Erythroblast (primary cell): ENCODE results near the gene FCRL6.

ENCODE experiments used
- DNase-seq, 2 experiments: peaks; one replicate each; lab custom pipeline; 2025; lab: John Stamatoyannopoulos, UW
- GATA1 ChIP-seq: IDR thresholded peaks from 2 replicates; pipeline ENCODE4 v1.6.1; 2011; ENCODE audit warnings: low read depth, mild to moderate bottlenecking, control low read depth, low read length, moderate library complexity
- POLR2A ChIP-seq: IDR thresholded peaks from 2 replicates; pipeline ENCODE4 v1.6.1; 2011; ENCODE audit warnings: mild to moderate bottlenecking, low read length

Gene FCRL6

GRCh38 chr1:159783724-159784123 is 18.4 kb upstream of the FCRL6 start:
- no peak for DNase-seq
- TF ChIP-seq POLR2A (no peak), GATA1 (no peak)

DNA sequence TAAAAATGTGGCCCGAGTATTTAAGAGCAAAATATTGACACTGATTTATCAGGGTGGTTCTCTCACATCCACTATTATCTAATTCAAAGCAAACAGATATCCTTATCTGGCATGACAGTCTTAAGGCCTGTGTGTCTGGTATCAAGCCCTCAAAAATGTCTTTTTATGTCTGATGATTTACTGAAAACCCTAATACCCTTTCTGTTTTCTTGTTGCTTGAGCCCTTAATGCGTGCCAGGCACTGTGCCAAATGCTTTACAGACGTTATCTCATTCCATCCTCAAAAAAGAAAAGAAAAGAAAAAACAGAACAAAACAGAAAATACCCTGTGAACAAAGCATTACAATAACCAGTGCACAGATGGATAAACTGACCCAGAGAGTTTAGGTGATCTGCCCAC is 15.7 kb upstream of the FCRL6 start:
- DNase-seq, result no peak
- TF ChIP-seq POLR2A (no peak), GATA1 (no peak)

DNA sequence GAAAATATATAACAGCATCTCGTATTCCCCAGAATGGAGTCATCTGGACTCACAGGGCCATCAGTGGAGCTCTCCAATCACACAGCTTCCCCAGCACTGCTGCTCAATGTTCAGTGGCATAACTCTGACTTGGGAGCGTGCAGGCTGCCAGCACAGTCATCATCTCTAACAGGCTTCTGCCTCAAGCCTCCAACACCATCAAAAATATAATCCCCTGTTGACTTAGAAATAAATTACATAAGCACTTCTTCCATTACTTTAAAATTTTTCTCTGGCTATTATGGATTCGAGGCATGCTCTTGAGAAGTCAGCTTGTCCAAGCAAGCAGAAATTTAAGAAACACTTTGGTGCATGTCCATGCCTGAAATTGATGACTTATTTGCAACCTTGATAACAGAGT is 15.2 kb upstream of the FCRL6 start:
- no peak for DNase-seq
- TF ChIP-seq GATA1 (no peak), POLR2A (no peak)

DNA sequence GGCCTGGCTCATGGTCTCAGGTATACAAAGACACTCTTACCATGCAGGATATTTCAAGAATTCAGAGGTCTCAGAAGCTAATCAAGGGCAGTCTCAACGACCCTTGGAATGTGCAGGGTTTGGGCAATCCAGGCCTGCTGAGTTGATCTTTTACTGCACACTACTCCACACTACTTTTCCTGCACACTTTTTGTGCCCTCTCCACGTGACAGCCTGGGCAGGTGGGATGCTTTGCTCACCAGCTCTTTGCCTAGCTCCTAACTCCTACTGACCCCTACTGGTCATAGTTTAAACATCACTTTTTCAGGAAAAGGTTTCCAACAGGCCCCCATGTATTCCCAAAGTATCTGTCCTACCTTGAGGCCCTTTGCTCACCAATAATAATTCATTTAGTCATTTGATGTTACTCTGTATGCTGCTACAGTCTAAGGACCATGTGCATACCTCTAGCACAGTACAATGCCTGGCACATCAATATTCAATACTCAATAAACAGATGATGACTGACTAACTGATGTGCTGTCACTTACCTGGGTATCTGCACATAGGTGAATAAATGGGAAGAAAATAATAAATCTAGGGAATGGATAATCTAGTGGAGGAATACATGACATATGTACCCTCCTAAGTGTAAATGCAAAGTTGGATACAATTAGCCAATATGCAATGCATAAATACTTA is 11.8 kb upstream of the FCRL6 start:
- TF ChIP-seq POLR2A (no peak), GATA1 (no peak)
- DNase-seq, result peak; percentile 12 to 39

GRCh38 chr1:159791031-159791430 is 11.1 kb upstream of the FCRL6 start:
- DNase-seq, result no peak
- TF ChIP-seq POLR2A (no peak), GATA1 (no peak)

DNA sequence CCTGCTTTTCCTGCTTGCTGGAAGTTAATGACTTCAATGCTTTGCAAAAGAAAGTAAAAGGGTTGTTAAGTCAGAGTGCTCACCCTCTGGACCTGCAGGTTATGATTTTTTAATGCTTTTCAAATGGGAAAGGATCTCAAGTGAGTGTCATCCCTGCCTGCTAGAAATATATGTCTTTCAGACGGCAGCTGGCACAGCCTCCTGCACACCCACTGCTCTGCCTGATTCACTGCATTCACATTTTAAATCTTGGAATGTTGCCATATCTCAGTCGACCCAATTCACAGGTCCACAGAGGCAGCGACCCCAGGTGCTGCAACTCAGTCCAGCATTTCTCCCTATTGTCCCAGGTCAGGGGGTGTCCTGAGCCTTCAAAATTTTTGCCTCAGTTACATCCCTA is 10.7 kb upstream of the FCRL6 start:
- DNase-seq, result no peak
- TF ChIP-seq POLR2A (no peak), GATA1 (no peak)

DNA sequence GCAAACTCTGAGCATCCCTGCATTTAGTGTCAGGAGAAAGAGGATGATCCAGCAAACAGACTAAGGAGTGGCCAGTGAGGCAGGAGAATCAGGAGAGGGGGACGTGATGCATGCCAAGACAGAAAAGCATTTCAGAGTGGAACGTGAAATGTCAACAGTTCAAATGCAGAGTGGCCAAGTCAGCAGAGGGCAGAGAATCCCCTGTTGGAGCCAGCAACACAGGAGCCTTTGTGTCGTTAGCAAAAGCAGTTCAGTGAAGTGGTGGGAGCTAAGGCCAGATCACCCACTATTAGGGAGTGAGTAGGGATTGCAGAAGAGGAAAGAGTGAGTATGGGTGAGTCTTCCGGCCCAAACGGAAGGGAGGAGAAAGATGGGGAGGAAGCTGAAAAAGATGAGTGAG is 6.6 kb upstream of the FCRL6 start:
- DNase-seq, result no peak
- TF ChIP-seq POLR2A (no peak), GATA1 (no peak)

DNA sequence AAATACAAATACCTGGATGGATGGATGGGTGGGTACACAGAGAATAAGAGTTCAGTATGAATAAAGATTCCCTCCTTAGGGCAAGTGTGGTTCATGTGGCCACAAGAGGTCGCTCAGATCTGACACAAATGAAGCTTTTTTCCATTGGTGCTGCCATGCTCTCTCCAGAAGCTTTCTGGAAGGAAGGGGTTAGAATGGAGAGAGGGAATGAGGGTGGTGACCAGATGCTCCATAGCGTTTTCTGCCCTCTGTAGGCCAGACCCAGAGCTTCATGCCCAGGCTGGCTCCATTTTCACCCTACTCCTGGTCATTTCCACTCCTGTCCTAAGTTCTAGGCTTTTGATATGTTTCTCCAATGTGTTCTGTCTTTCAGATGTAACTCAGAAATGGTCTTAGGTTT is 3.3 kb upstream of the FCRL6 start:
- no peak for TF ChIP-seq GATA1
- no peak for TF ChIP-seq POLR2A
- peak; percentile 57 to 73 for DNase-seq

DNA sequence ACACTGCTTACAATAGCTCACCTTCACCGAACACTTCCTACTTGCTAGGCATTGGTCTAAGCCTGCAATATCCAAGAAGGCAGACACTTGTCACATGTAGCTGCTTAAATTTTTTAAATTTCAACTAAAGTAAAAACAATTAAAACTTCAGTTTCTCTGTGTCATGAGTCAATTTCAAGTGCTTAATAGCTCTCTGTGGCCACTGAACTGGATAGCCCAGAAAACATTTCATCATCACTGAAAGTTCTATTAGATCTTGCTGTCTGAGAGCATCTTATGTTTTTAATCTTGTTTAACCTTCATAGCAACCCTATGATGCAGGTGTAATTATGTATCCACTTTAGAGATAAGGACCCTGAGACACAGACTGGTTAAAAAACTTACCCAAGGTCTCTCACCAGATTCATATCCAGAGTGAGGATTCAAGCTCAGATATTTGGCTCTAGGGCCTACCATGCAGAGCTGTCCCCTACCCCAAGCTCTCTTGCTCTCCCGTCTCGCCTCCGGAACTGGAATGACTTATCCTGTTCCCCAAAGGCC is 2.6 kb upstream of the FCRL6 start:
- DNase-seq, result no peak
- TF ChIP-seq GATA1 (no peak), POLR2A (no peak)

DNA sequence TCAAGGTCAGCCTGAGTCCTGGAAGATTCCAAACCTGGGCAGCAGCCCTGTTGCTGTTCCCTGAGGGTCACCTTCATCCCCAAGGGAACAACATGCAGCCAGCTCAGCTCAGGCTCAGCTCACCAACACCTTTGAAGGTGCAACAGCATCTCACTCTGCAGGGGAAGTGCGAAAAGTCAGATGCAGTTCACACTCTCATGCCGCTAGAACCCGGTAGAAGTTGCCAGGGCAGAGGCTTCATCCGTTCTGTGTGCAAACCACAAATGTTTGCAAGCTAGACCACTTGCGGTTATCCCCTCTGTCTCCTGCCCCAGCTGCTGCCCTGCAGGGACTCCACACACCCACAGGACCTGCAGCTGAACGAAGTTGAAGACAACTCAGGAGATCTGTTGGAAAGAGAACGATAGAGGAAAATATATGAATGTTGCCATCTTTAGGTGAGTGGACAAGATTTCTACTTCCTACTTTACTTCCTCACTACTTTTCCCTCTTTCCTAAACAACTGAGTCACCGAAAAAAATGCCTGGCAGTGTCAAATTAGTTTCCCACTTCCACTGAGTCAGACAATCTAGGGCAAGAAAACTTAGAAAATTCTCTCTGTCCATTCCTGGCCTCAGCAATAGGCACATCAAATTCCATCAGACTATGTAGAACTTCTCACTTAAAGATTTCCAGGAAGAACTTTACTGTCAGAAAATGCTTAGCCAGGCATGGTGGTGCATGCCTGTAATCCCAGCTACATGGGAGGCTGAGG is 1.8 kb upstream of the FCRL6 start:
- DNase-seq, result no peak
- TF ChIP-seq GATA1 (no peak), POLR2A (no peak)

GRCh38 chr1:159803956-159804689 is 2.0 kb downstream of the FCRL6 start:
- TF ChIP-seq POLR2A (no peak), GATA1 (no peak)
- no peak for DNase-seq

DNA sequence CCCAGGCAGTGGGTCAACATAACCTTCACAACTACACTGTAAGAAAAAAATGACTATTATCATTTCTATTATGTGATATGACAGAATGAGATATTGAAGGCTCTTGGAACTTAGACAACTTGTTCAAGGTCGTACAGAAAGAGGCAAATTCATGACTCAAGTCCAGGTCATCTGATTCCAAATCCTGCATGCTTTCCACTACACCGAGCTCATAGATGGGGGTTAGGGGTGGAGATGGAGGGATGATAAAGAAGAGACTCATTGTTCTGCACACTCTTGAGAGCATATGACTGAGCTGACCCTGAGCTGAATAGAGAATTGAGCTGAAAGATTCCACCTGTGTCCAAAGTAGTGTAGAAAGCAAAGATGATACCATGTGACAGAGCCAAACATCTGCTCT is 2.8 kb downstream of the FCRL6 start:
- TF ChIP-seq POLR2A, result no peak
- TF ChIP-seq GATA1, result no peak
- DNase-seq, result no peak

DNA sequence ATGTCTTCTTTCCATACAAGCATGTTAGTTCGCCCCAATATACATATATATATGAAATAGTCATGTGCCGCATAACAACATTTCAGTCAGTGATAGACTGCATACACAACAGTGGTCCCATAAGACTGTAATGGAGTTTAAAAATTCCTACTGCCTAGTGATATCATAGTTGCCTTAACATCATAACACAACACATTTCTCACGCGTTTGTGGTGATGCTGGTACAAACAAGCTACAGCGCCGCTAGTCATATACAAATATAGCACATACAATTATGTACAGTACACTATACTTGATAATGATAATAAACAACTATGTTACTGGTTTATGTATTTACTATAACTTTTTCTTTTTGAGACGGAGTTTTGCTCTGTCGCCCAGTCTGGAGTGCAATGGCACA is 13.8 kb downstream of the FCRL6 start:
- TF ChIP-seq POLR2A, result no peak
- TF ChIP-seq GATA1, result no peak

GRCh38 chr1:159817276-159818041 is 15.3 kb downstream of the FCRL6 start:
- no peak for DNase-seq
- TF ChIP-seq POLR2A (no peak), GATA1 (no peak)

More for the DNA sequence above, 13.8 kb downstream of the FCRL6 start:
- no peak for DNase-seq
